Fibroblast of lung (primary cell): ENCODE results near the gene MINDY3. TPM values are rescaled to one million over a fixed set of nuclear protein-coding genes. Genes with fewer than 3 reads are reported as not detected.

Experiments
- DNase-seq, 2 donors: peaks; one replicate each; pipeline versions ENCODE4 v3.0.0 to v3.0.0-alpha.2; 2010; ENCODE audit warnings: low read depth in 2 of 2
- H2AFZ ChIP-seq: 2 replicates; pipeline ENCODE4 v1.5.1; 2012; ENCODE audit warnings: low read length, control low read depth, inconsistent platforms
- H3K27ac ChIP-seq: 2 replicates; pipeline ENCODE4 v1.5.1; 2011; ENCODE audit warnings: low read length, control low read depth; ENCODE audit not compliant: insufficient read depth
- H3K27me3 ChIP-seq: 2 replicates; pipeline ENCODE4 v1.5.1; 2011; ENCODE audit warnings: mild to moderate bottlenecking, low read length; ENCODE audit not compliant: control insufficient read depth, insufficient read depth
- H3K36me3 ChIP-seq: 2 replicates; pipeline ENCODE4 v1.5.1; 2011; ENCODE audit warnings: low read length; ENCODE audit not compliant: control insufficient read depth, insufficient read depth
- H3K4me1 ChIP-seq: 2 replicates; pipeline ENCODE4 v1.5.1; 2011; ENCODE audit warnings: low read length; ENCODE audit not compliant: control insufficient read depth, insufficient read depth; ENCODE audit errors: extremely low read depth
- H3K4me2 ChIP-seq: 2 replicates; pipeline ENCODE4 v1.5.1; 2011; ENCODE audit warnings: low read length, control low read depth; ENCODE audit not compliant: insufficient read depth; ENCODE audit errors: extremely low read depth
- H3K4me3 ChIP-seq, 4 experiments: fragments of 200-600 bp in 1 of 4; sonication (generic) in 1 of 4; replicated peaks in 1 of 4; 2 replicates each; pipeline ENCODE4 v1.5.1; 2011 to 2016; ENCODE audit warnings: low read length in 4 of 4, low read depth in 3 of 4, mild to moderate bottlenecking in 3 of 4, control low read depth in 2 of 4, inconsistent platforms in 1 of 4, mixed read lengths in 1 of 4; ENCODE audit not compliant: insufficient read depth in 1 of 4; ENCODE audit errors: control extremely low read depth in 1 of 4
- H3K79me2 ChIP-seq: 2 replicates; pipeline ENCODE4 v1.5.1; 2012; ENCODE audit warnings: mild to moderate bottlenecking, low read length, inconsistent platforms; ENCODE audit not compliant: control insufficient read depth, insufficient read depth
- H3K9ac ChIP-seq: 2 replicates; pipeline ENCODE4 v1.5.1; 2011; ENCODE audit warnings: mild to moderate bottlenecking, low read length, control low read depth; ENCODE audit not compliant: insufficient read depth
- H3K9me3 ChIP-seq: 2 replicates; pipeline ENCODE4 v1.5.1; 2012; ENCODE audit warnings: low read depth, low read length; ENCODE audit not compliant: control insufficient read depth, insufficient read depth
- H4K20me1 ChIP-seq: 2 replicates; pipeline ENCODE4 v1.5.1; 2011; ENCODE audit warnings: low read length; ENCODE audit not compliant: control insufficient read depth, insufficient read depth; ENCODE audit errors: extremely low read depth
- EZH2 ChIP-seq: IDR thresholded peaks from 2 replicates; pipeline ENCODE4 v1.5.1; 2012; ENCODE audit warnings: low read length, control low read depth, mild to moderate bottlenecking; ENCODE audit errors: missing control alignments
- polyA plus RNA-seq, 2 donors: library from polyadenylated mRNA; depleted of rRNA in 1 of 2; stranded (reverse) in 1 of 2; unstranded in 1 of 2; fragments of >200 nt; gene quantifications; 2 replicates each; pipeline ENCODE4 v1.2.1, GENCODE V29; 2011 to 2012; ENCODE audit warnings: missing spikeins in 1 of 2
- total RNA-seq: library from RNA; depleted of rRNA; stranded (reverse); fragments of >200 nt; gene quantifications from 2 replicates; pipeline ENCODE4 v1.2.1, GENCODE V29; 2014
- TF ChIP-seq, protein P1 (sequence below), 2 donors: IDR thresholded peaks in 1 of 2; conservative IDR thresholded peaks in 1 of 2; 1 replicate in 1 of 2; 2 replicates in 1 of 2; pipeline ENCODE4 v1.5.1; 2011 to 2012; ENCODE audit warnings: low read length in 2 of 2, control low read depth in 1 of 2, inconsistent platforms in 1 of 2, low read depth in 1 of 2, mild to moderate bottlenecking in 1 of 2

The MINDY3 gene
- total and polyA plus RNA-seq, 2 donors (not counting 1 experiment from before 2014, with no cell fraction given), result 30.6 to 37.5 TPM

DNA sequence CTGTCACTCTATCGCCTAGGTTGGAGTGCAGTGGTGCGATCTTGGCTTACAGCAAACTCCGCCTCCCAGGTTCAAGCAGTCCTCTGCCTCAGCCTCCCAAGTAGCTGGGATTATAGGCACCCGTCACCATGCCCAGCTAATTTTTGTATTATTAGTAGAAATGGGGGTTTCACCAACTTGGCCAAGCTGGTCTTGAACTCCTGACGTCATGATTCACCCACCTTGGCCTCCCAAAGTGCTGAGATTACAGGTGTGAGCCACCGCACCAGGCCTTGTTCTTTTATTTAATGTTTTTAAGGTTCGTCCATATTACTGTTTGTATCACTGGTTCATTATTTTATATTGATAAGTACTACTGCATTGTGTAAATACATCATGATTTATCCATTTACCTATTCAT, 130.4 kb downstream of the MINDY3 start:
- Histone ChIP-seq H3K4me3 (no peak overlapping the region), H3K4me2 (no peak overlapping the region), H3K9me3 (no peaks in the 10 kb centered on the region), H3K9ac (no peak overlapping the region), H2AFZ (no peak overlapping the region), H3K4me1 (no peaks in the 10 kb centered on the region), H3K79me2 (no peaks in the 10 kb centered on the region), H3K36me3 (no peaks in the 10 kb centered on the region), H3K27ac (no peak overlapping the region), H3K27me3 (no peaks in the 10 kb centered on the region), H4K20me1 (no peaks in the 10 kb centered on the region)
- TF ChIP-seq, protein P1, sequence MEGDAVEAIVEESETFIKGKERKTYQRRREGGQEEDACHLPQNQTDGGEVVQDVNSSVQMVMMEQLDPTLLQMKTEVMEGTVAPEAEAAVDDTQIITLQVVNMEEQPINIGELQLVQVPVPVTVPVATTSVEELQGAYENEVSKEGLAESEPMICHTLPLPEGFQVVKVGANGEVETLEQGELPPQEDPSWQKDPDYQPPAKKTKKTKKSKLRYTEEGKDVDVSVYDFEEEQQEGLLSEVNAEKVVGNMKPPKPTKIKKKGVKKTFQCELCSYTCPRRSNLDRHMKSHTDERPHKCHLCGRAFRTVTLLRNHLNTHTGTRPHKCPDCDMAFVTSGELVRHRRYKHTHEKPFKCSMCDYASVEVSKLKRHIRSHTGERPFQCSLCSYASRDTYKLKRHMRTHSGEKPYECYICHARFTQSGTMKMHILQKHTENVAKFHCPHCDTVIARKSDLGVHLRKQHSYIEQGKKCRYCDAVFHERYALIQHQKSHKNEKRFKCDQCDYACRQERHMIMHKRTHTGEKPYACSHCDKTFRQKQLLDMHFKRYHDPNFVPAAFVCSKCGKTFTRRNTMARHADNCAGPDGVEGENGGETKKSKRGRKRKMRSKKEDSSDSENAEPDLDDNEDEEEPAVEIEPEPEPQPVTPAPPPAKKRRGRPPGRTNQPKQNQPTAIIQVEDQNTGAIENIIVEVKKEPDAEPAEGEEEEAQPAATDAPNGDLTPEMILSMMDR (conservative IDR thresholded peaks at IDR 0.05 in 1 of 2, IDR thresholded peaks at IDR 0.05 in 1 of 2; ENCODE audit: low read depth in 1 of 2, low read length in 2 of 2), result no peak
- TF ChIP-seq EZH2, result no peak
- DNase-seq, result no peak

Other genes starting within 250 kb of the MINDY3 start
- 0.99 and 1.3 TPM in 2 replicates for gene ITGA8, start 140.6 kb downstream of the MINDY3 start, total RNA-seq
- 0.62 and 0.66 TPM in 2 replicates for gene ITGA8, start 140.6 kb downstream of the MINDY3 start, polyA plus RNA-seq